Medulla oblongata (tissue), 1 donor: ENCODE data around the gene IFI27L1.
A peak's percentile ranks its signal among the peaks of the same experiment; 100 is the strongest.

ENCODE experiments used
- DNase-seq: peaks from one replicate; pipeline ENCODE4 v3.0.0-alpha.2; 2015; ENCODE audit errors: extremely low spot score

Gene IFI27L1

DNA sequence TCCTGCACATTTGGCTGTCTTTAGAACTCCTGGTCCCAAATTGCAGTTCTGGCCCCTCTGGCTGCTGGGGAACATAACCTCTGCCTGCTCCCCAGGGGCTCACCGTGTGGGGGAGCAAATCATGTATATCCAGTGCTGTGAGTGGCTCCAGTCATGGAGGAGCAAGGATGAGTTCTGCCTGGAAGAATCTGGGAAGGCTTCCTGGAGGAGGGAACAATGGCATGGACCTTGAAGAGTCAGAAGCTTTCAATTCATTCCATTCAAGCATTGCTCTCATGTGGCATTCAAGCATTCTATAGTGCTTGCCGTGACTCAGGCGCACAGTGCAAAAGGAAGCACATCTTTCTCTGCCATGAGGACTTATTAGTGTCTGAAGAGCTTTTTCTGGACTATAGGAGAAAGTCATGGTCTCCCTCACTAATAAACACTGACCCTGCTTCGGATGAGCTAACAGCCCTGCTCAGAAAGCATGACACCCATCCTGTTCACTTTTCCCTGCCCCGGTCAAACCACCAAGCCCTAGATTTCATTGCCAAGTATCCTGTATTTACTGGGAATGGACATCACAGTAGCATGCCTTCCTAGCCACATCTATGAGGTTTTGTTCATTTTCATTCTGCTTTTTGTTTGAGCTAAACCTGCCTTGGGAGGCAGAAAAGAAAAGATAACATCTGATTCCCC lies 32.9 kb downstream of the IFI27L1 start:
- no peak for DNase-seq

DNA sequence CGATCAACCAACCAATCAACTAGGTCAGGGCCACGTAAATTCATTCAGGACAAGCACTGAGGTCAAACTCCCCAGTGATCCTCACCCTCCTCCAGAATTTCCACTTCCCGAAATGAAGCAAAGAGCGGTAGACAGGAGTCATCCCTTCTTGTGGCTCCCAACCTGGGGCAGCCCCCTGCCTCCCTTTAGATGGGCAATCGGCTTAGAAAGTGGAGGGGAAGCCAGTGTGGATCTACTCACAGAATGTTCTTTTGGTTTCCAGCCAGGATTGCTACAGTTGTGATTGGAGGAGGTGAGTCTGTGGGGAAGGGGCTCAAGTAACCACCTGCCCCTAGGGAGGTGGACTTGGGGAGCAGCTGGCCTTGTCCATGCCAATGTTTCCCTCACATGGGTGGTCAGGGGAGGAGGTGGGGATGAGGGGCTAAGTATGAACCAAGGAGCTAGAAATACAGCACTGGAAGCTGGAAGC lies 33.5 kb downstream of the IFI27L1 start:
- DNase-seq: no peak

DNA sequence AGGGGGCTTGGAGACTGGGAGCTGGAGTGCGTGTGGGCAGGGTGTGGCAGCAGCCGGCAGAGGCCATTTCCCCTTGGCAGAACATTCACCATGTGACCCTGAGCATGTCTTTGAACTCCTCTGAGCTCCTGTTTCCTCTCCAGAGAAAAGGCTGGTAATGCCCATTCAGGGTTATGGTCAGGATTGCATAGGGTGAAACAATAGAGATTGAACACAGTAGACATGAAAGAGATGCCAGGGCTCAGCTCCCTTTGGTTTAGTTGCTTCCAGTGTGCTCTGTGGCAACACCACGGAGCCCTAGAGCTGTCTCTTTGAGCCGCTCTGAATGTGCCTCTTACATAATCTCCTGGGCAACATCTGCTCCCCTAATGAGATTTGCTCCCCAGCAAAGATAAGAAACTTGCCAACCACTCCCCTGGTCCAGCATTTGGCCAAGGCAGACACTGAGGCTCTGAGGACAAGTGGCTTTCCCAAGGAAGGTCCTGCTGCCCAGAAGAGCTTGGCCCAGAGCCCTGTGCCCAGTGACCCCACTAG lies 34.0 kb downstream of the IFI27L1 start:
- peak; percentile 47 for DNase-seq

DNA sequence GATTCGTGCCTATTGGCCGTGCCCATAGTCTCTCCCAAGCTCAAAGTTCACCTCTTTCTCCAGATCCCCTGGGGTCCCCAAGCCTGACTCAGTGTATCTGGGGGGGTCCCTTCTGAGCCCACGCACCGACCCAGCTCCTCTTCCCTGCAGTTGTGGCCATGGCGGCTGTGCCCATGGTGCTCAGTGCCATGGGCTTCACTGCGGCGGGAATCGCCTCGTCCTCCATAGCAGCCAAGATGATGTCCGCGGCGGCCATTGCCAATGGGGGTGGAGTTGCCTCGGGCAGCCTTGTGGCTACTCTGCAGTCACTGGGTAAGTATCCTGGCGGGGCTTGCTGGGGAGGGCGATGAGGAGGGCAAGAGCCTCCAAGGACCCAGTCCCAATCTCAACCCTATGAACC lies 34.5 kb downstream of the IFI27L1 start:
- DNase-seq: no peak

DNA sequence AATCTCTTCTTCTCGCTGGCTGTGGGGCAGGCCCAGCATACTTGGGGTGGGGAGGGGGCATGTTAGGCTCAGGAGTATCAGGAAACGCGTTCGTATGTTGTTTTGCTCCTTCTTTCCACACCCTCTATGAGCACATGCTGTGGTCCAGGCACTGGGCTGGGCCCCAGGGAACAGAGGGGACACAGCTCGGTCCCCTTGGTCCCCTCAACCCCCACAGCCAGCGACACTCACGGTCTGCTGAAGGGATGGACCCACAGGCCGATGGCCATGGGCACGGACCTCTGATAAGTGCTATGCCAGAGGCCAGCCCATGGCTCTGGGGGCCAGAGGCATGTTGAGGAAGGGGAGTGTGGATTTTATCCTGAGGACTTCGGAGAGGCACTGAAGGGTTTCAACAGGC lies 35.6 kb downstream of the IFI27L1 start:
- DNase-seq: no peak

DNA sequence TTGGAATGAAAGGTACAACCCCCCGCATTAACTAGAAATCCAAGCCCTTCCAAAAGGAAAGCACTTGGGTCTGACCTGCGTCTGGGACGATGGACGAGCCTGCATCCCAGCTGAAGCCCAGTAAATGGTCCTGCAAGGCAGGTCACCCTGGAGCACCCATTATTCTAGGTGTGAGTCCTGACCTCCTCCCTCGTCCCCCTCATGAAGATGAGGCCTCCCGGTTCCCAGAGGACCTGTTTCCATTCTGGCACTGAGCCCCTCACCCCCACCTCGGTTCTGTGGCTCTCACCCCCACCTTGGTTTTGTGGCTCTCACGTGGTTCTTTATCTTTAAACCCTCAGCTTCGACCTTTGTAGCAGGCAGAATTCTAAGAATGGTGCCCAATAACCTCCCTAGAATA lies 36.7 kb downstream of the IFI27L1 start:
- DNase-seq: no peak

DNA sequence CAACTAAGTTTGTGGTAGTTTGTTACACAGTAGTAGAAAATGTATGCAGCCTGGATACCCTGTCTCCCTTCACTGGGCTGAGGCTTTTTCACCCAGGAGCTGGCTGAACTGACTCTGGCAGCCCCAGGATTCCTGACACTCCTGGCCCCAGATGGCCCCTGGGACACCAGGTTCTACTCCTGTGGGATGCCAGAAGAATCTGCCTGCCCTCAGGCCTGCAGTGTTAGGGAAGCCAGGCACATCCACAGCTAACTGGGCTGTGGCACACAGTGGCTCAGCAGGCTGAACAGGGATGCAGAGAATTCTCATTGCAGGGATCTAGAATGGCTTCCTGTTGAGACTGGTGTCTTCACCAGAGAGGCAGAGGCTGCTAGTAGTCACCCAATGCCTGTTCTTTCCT lies 38.0 kb downstream of the IFI27L1 start:
- DNase-seq: no peak

DNA sequence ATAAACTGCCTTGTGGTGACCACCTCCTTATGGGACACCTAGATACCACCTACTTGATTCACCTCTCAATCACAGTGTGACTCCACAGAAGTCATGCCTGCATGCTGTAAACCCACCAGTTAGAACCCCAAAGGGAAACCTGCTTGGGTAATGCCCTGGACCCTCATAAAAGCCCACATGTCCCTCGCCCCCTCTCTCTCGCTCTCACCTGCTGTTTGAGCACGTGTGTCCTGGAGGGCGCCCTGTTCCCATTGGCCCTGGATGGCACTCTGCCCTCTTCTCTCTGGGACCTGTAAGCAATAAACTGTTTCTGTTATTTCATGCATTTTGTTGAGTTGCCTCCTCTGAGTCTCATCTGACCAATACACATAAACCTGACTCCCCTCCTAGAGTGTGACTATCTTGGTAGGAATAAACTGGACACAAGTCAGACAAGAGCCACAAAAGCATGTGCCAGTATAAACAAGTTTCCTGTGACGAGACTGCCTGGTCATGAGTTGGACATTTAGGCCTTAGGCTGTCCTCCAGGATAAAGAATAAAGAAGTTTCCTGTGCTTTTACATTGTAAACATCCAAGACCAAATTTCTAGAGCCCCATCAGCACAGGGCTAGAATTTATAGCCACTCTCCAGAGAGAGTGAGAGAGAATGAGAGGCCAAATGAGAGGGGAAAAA lies 39.7 kb downstream of the IFI27L1 start:
- DNase-seq: no peak

DNA sequence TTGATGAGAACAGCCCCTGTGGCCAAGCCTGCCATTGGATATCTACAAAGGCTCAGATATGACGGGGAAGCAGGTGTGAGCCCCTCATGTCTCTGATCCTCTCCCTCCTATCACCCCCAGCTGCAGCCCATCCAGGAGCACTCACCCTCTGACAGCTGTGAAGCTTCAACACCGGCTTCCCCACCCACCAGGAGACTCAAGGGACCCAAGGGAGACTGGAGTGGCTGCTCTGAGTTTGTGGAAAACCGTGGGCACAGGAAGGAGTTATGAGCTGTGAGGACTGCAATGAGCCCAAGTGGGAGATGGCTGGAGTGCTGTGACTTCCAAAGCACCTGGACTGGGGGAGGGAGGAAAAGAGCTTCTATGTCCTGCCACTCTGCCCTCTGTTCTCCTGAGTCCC lies 40.4 kb downstream of the IFI27L1 start:
- DNase-seq: no peak

DNA sequence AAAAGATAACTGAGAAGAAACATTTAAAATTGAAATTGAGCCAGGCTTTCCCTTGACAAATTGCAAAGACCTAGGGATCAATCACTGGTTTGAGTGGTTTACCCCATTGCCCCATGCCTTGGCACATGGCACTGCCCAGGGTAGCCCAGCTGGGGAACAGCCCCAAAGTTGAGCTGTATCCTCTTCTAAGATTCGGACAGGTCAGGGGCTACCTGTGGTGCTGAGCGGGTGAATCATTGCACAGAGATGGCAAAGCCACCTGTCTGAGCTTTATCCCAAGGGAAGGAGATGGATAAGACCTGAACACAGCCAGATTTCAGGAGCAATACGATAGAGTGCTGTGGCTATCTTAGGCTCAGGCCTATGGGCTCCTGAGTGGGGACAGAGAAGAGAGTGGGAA lies 41.3 kb downstream of the IFI27L1 start:
- DNase-seq: no peak

DNA sequence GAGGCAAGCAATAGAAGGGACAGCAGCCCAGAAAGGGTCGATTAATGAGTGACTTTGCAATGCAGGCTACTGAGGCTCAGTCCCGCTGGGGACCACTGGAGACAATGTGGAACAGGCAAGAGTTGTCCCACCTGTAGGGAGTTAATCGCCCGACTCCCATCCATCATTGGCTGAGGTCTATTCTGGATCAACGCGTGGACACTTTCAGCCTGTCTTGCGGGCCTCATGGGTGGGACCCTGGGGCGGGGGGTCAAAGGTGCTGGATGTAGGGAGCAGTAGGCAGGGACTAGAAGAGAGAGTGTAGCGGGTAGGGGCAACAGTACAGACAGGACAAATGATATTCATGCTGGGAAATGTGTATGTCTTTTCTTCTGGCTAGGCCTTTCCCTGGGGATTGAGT lies 42.2 kb downstream of the IFI27L1 start:
- DNase-seq: no peak

DNA sequence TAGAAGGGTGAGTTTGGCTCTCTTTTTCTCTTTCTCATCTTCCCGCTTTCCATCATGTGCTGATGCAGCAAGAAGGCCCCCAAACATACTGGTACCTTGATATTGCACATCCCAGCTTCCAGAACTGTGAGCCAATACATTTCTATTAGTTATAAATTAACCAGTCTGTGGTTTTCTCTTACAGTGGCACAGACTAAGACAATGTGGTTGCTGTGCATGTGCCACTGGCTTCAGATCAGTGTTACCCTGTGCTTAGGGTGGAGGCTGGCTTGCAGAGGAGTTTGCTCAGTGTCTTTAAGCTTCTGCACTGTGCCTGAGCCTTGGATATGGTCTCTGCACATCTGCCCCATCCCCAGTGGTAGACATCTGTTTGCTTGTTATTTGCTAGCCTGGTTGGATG lies 42.8 kb downstream of the IFI27L1 start:
- DNase-seq: no peak

DNA sequence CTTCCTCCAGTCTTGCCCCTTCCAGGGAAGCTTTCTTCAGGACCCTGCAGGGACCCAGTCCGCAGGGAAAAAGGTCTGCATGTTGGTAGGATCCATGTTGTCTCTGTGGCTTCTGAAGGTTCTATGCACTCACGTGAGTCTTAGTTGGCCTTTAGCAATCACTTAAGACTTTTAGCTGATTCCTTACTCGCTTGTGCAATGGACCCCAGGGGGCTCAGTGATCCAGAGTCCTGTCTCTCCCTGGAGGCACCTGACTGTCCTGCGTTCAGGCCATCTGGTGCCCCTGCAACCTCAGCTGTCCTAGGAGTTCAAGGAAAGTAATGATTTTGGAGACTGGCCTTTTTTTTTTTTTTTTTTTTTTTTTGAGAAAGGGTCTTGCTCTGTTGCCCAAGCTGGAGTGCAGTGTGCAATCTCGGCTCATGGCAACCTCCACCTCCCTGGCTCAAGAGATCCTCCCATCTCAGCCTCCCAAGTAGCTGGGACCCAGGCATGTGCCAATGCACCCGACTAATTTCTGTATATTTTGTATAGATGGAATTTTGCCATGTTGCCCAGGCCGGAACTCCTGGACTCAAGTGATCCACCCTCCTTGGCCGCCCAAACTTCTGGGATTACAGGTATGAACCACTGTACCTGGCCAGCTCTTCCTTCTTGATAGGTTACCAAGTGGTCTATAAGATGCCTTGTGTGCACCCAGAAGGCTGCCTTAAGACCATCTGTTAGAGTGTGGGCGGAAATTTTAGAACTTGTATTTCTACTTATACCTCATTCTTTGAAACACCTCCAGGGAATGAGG lies 43.7 kb downstream of the IFI27L1 start:
- DNase-seq: no peak

DNA sequence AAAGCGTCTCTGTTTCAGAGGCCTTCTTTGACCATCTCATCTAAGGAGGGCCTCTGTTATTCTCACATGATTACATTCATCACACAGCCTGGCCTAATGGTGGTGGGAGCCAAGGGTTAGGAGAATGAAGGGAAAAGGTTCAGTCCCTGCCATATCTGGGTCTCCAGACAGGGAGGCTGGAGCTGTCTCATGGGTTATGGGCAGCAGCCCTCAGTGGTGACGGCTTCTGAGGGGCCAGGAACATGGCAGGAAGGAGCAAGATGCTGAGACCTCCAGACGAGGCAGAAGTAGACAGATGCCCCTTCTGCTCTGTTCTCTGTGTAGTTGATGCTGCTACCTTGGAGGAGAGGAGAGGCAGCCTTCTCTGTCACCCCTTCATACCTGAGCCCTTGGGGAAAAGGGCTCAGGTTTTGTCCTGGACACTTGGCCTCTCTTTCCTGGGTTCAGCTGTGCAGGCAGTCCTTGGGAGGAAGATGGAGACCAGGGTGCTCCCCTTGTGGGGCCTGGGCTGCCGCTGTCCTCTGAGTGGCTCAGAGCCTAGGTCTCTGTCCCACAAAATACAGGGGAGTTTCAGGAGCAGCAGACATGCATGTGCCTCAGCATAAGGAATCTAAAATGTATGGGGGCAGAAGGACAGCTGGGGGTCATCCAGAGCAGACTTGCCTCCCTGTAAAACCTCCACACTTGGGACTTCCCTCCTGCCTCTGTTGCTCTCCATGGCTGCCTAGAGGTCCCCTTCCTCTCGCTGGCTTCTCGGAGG lies 44.7 kb downstream of the IFI27L1 start:
- no peak for DNase-seq

DNA sequence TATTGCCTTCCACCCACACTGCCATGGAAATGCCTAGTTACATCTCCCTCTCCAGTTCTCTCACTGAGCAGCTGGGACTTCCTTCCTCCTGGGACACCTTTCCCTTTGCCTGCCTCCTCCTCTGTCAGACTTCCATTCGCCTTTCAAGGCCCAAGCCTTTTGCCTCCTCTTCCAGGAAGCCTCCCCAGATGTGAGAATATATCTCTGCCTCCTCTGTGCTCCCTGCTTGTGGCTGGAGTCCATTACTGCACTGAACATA lies 45.2 kb downstream of the IFI27L1 start:
- DNase-seq: no peak

DNA sequence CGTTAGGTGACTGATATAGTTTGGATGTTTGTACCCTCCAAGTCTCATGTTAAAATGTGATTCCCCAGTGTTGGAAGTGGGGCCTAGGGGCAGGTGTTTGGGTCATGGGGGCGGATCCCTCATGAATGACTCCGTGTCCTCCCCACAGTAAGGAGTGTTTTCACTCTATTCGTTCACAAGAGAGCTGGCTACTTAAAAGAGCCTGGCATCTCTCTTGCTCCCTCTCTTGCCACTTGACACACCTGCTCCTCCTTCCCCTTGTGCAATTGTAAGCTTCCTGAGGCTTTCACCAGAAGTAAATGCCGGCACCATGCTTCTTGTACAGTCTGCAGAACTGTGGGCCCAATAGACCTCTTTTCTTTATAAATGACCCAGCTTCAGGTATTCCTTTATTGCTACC lies 45.7 kb downstream of the IFI27L1 start:
- DNase-seq: no peak

DNA sequence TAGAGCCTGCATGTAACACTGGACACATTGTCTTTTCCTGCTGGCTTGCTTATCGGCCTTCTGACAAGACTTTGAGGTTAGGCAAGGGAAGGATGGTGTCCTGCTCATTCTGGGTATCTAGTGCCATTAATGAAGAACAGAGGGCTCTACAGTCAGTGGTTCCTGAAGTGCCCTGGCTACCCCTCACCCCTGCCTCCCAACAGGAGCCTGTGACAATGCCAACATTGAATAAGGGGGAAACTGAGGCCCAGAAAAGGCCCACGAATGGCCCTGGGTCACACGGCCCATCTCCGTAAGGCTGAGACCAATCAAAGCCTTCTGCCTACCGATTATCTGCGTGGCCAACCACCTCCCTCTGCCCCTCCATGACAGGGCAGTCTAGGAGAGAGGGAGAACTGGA lies 46.2 kb downstream of the IFI27L1 start:
- no peak for DNase-seq

DNA sequence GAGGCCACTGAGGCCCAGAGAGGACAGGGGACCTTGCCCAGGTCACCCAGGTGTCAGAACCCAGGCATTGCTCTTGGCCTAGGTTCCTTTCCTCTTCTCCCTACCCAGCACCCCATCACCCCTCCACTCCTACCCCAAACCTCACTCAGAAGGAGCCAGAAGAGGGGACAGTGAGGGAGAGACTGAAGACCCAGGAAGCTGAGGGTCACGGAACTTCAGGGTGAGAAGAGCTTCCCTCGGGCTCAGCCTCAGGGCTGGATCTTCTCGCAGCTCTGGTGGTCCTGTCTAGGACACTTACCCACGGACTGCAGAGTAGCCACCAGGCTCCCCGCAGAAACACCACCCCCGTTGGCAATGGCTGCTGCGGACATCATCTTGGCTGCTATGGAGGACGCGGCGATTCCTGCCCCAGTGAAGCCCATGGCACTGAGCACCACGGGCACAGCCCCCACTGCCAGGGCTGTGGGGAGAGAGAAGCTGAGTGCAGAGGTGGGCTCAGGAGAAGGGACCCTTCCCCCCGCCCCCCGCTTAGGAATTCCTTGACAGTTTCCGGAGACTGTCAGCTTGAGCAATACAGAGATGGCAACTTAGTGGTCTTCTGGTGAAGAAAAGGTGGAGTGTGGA lies 47.2 kb downstream of the IFI27L1 start:
- no peak for DNase-seq

DNA sequence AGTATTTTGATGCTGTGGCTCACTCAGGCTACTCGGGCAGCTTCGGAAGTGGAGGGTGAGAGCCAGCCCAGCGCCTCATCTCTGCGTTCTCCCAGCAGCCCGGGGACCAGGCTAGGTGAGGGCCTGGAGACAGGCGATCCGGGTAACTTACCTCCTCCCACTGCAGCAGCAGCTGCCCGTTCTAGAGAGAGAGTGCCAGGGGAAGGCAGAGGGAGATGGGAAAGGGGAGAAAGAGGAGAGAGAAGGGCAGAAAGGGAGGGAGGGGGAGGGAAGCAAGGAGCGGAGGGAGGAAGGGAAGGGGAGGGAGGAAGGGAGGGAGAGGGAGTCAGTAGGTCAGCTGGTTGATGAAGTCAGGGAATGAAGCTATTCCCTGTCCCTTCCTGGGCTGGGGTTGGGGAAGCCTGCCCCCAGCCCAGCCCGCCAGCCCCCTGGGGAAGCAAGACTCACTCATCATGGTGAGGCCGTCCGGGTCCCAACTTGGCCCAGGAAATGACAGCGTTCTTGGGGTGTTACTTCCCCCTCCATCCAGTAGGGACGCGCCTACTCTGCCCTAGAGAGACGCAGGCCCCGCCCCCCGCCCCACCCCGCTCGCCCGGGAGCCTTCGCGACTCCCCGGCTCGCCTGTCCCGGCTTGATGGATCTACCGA lies 48.1 kb downstream of the IFI27L1 start, which contains the start of gene IFI27L2:
TSS of gene IFI27L2 (minus strand) at position 494 of the 647 bp plus-strand sequence. CDS start at position 454, 40 bp downstream.
- peak; percentile 93 for DNase-seq

DNA sequence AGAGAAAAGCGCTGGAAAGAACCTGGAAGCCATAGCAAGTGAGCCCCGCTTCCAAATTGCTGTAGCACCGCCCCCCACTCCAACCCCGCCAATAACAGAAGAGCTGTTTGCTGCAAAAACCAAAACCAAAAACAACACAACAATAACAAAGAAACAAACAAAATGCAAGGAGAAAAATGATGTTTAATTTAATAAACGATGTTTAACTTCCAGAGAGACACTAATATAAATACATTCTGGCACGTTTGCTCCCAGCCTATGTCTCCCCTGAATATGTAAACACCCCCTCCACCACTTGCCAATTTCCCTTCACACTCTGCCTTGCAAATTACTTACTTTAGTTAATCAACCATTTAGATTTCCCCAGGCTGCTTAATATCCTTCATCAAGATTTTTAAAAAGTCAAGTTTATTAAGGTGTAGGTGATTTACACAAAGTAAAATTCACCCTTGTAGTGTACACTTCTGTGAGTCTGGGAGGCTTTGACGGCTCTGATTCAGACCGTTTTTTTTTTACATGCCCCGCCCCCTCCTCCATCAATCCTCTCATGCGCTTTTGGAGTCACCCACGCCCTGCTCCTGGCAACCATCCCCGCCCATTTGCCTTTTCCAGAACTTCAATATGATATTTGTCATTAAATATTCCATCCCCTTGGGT lies 48.8 kb downstream of the IFI27L1 start:
- peak; percentile 78 for DNase-seq
